Measurements from ENCODE around the gene KLLN. TPM values are rescaled to one million over a fixed set of nuclear protein-coding genes. Genes with fewer than 3 reads are reported as not detected.
"Not testable (repeated sequence)": the region's sequence is repeated elsewhere in the genome, so short reads cannot be mapped to it uniquely, and the experiment has no call there.

KLLN gene
- total and polyA plus RNA-seq, 2 donors (not counting 1 experiment from before 2014, with no cell fraction given), result 0.49 to 0.66 TPM

DNA sequence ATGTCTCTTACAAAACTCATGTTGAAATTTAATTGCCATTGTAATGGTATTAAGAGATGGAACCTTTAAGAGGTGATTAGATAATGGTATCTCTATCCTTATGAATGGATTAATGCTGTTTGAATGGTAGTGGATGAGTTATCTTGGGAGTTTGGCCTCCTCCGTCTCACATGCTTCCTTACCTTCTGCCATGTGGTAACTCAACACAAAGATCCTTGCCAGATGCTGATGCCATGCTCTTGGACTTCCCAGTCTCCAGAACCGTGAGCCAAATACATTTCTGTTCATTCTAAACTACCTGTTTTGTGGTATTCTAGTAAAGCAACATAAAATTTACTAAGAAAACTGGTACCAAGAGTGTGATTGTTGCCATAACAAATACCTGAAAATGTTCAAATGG is 23.3 kb upstream of the KLLN start:
- no peak overlapping the region for H3K4me3 ChIP-seq (replicated peaks in 1 of 4; ENCODE audit: control extremely low read depth in 1 of 4, insufficient read depth in 1 of 4, low read depth in 3 of 4, low read length in 4 of 4)
- no peak for DNase-seq (ENCODE audit: low read depth in 2 of 2)
- no peaks in the 10 kb centered on the region for H3K4me1 ChIP-seq (ENCODE audit: control insufficient read depth, extremely low read depth, insufficient read depth, low read length)
- no peaks in the 10 kb centered on the region for H3K9me3 ChIP-seq (ENCODE audit: control insufficient read depth, insufficient read depth, low read depth, low read length)
- H3K27me3 ChIP-seq (ENCODE audit: control insufficient read depth, insufficient read depth, low read length), result no peaks in the 10 kb centered on the region
- TF ChIP-seq, protein P1, sequence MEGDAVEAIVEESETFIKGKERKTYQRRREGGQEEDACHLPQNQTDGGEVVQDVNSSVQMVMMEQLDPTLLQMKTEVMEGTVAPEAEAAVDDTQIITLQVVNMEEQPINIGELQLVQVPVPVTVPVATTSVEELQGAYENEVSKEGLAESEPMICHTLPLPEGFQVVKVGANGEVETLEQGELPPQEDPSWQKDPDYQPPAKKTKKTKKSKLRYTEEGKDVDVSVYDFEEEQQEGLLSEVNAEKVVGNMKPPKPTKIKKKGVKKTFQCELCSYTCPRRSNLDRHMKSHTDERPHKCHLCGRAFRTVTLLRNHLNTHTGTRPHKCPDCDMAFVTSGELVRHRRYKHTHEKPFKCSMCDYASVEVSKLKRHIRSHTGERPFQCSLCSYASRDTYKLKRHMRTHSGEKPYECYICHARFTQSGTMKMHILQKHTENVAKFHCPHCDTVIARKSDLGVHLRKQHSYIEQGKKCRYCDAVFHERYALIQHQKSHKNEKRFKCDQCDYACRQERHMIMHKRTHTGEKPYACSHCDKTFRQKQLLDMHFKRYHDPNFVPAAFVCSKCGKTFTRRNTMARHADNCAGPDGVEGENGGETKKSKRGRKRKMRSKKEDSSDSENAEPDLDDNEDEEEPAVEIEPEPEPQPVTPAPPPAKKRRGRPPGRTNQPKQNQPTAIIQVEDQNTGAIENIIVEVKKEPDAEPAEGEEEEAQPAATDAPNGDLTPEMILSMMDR (conservative IDR thresholded peaks at IDR 0.05 in 1 of 2, IDR thresholded peaks at IDR 0.05 in 1 of 2; ENCODE audit: low read depth in 1 of 2, low read length in 2 of 2), result no peak
- TF ChIP-seq EZH2 (IDR thresholded peaks at IDR 0.05; ENCODE audit: low read length, missing control alignments), result no peak
- no peak overlapping the region for H3K4me2 ChIP-seq (ENCODE audit: extremely low read depth, insufficient read depth, low read length)
- H3K79me2 ChIP-seq (ENCODE audit: control insufficient read depth, insufficient read depth, low read length), result peaks cover 85% of the 10 kb centered on the region
- no peak overlapping the region for H2AFZ ChIP-seq (ENCODE audit: low read length)
- no peaks in the 10 kb centered on the region for H4K20me1 ChIP-seq (ENCODE audit: control insufficient read depth, extremely low read depth, insufficient read depth, low read length)
- peaks cover 2% of the 10 kb centered on the region for H3K36me3 ChIP-seq (ENCODE audit: control insufficient read depth, insufficient read depth, low read length)
- no peak overlapping the region for H3K9ac ChIP-seq (ENCODE audit: insufficient read depth, low read length)
- H3K27ac ChIP-seq (ENCODE audit: insufficient read depth, low read length), result no peak overlapping the region

DNA sequence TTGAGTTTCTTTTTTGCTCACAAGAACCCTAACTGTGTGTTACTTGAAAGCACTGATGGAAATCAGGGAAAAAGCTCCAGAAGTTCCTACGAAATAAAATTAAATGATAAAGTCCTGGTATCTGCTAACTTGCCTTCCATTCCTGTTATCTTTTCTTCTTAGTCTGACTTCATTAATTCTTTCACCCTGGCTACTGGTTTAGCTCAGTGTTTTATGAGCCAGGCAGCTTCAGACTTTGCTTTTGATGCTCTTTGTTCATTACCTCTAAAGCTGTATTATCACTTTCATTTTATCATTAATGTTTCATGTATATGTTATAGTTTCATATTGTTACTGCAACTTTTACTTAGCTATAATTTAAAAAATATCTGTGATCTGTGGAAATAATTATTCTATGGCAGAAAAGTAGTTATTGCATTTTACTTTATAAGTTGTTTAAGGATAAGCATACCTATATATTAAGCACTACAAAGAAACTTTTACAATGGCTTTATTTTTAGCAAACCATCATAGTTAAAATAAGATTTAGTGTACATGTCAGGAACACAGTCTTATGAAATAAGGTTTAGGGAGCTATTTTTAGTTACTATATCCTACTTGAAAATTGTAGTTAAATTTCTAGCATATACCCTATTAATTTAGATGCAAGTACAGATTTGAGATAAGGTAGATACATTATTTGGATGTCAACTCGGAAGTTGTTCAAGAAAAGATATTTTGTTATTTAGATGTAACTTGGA is 19.4 kb upstream of the KLLN start:
- peaks cover 92% of the 10 kb centered on the region for H3K79me2 ChIP-seq (ENCODE audit: control insufficient read depth, insufficient read depth, low read length)
- TF ChIP-seq EZH2 (IDR thresholded peaks at IDR 0.05; ENCODE audit: low read length, missing control alignments), result no peak
- TF ChIP-seq, protein P1 (conservative IDR thresholded peaks at IDR 0.05 in 1 of 2, IDR thresholded peaks at IDR 0.05 in 1 of 2; ENCODE audit: low read depth in 1 of 2, low read length in 2 of 2), result no peak
- H3K4me2 ChIP-seq (ENCODE audit: extremely low read depth, insufficient read depth, low read length), result peak overlapping the region; percentile 23
- no peak overlapping the region for H3K4me3 ChIP-seq (replicated peaks in 1 of 4; ENCODE audit: control extremely low read depth in 1 of 4, insufficient read depth in 1 of 4, low read depth in 3 of 4, low read length in 4 of 4)
- H3K27ac ChIP-seq (ENCODE audit: insufficient read depth, low read length), result no peak overlapping the region
- DNase-seq (ENCODE audit: low read depth in 2 of 2), result no peak
- H3K4me1 ChIP-seq (ENCODE audit: control insufficient read depth, extremely low read depth, insufficient read depth, low read length), result no peaks in the 10 kb centered on the region
- peaks cover 2% of the 10 kb centered on the region for H3K36me3 ChIP-seq (ENCODE audit: control insufficient read depth, insufficient read depth, low read length)
- no peaks in the 10 kb centered on the region for H3K9me3 ChIP-seq (ENCODE audit: control insufficient read depth, insufficient read depth, low read depth, low read length)
- H3K9ac ChIP-seq (ENCODE audit: insufficient read depth, low read length), result no peak overlapping the region
- H2AFZ ChIP-seq (ENCODE audit: low read length), result no peak overlapping the region
- H3K27me3 ChIP-seq (ENCODE audit: control insufficient read depth, insufficient read depth, low read length), result no peaks in the 10 kb centered on the region
- no peaks in the 10 kb centered on the region for H4K20me1 ChIP-seq (ENCODE audit: control insufficient read depth, extremely low read depth, insufficient read depth, low read length)

DNA sequence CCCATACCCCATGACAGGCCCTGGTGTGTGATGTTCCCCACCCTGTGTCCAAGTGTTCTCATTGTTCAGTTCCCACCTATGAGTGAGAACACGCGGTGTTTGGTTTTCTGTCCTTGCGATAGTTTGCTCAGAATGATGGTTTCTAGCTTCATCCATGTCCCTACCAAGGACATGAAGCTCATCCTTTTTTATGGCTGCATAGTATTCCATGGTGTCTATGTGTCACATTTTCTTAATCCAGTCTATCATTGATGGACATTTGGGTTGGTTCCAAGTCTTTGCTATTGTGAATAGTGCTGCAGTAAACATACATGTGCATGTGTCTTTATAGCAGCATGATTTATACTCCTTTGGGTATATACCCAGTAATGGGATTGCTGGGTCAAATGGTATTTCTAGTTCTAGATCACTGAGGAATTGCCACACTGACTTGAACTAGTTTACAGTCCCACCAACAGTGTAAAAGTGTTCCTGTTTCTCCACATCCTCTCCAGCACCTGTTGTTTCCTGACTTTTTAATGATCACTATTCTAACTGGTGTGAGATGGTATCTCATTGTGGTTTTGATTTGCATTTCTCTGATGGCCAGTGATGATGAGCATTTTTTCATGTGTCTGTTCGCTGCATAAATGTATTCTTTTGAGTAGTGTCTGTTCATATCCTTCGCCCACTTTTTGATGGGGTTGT is 18.2 kb upstream of the KLLN start:
- not testable (repeated sequence) for H3K27me3 ChIP-seq (ENCODE audit: control insufficient read depth, insufficient read depth, low read length); H3K4me2 ChIP-seq (ENCODE audit: extremely low read depth, insufficient read depth, low read length); H3K4me3 ChIP-seq (replicated peaks in 1 of 4; ENCODE audit: control extremely low read depth in 1 of 4, insufficient read depth in 1 of 4, low read depth in 3 of 4, low read length in 4 of 4); H3K9me3 ChIP-seq (ENCODE audit: control insufficient read depth, insufficient read depth, low read depth, low read length); H3K27ac ChIP-seq (ENCODE audit: insufficient read depth, low read length); H3K9ac ChIP-seq (ENCODE audit: insufficient read depth, low read length); H4K20me1 ChIP-seq (ENCODE audit: control insufficient read depth, extremely low read depth, insufficient read depth, low read length); DNase-seq (ENCODE audit: low read depth in 2 of 2); H3K4me1 ChIP-seq (ENCODE audit: control insufficient read depth, extremely low read depth, insufficient read depth, low read length); H3K36me3 ChIP-seq (ENCODE audit: control insufficient read depth, insufficient read depth, low read length); H2AFZ ChIP-seq (ENCODE audit: low read length)
- H3K79me2 ChIP-seq (ENCODE audit: control insufficient read depth, insufficient read depth, low read length), result peaks cover 92% of the 10 kb centered on the region
